UCSD-AML1 (cell line): ENCODE data around the gene COL18A1.
"Not testable (repeated sequence)": the region's sequence is repeated elsewhere in the genome, so short reads cannot be mapped to it uniquely, and the experiment has no call there.

Source experiments
- DNase-seq: peaks from one replicate; lab custom pipeline; 2025; ENCODE audit not compliant: unreplicated experiment; lab: John Stamatoyannopoulos, UW

The COL18A1 gene

GRCh38 chr21:45491056-45491455, 86.1 kb downstream of the COL18A1 start:
- DNase-seq = no peak

GRCh38 chr21:45491623-45492022, 86.7 kb downstream of the COL18A1 start:
- no peak for DNase-seq

GRCh38 chr21:45492765-45493164, 87.8 kb downstream of the COL18A1 start:
- DNase-seq = no peak

DNA sequence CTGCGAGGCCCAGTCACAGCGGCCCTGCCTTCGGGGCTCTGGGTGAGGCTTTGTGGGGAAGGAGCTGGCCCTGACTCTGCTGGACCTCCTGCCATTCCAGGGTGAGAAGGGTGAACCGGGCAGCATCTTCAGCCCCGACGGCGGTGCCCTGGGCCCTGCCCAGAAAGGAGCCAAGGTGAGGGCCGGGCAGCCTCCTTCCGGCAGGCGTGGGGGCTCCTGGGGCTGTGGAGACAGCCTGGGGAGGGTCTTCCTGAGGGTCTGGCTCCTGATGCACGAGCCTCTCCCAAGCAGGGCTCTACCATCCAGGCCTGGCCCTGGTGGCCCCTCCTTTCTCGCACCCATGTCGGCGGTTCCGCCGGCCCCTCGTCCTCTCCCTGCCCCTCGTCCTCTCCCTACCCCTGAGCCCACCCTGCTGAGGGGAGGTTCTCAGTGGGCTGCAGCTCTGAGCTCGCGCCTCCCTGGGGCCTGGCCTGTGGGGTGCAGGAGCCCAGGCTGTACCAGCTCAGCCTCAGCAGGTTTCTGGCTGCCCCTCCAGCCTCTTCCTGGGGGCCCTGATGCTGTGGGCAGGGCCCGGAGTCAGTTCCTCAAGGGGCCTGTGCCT, 88.5 kb downstream of the COL18A1 start:
- DNase-seq = no peak

GRCh38 chr21:45494135-45494850, 89.3 kb downstream of the COL18A1 start:
- DNase-seq = no peak

GRCh38 chr21:45494851-45495680, 90.1 kb downstream of the COL18A1 start:
- DNase-seq = no peak

GRCh38 chr21:45496151-45496967, 91.4 kb downstream of the COL18A1 start:
- no peak for DNase-seq

- DNase-seq = no peak
Measured at GRCh38 chr21:45496968-45497845, 92.2 kb downstream of the COL18A1 start.

DNA sequence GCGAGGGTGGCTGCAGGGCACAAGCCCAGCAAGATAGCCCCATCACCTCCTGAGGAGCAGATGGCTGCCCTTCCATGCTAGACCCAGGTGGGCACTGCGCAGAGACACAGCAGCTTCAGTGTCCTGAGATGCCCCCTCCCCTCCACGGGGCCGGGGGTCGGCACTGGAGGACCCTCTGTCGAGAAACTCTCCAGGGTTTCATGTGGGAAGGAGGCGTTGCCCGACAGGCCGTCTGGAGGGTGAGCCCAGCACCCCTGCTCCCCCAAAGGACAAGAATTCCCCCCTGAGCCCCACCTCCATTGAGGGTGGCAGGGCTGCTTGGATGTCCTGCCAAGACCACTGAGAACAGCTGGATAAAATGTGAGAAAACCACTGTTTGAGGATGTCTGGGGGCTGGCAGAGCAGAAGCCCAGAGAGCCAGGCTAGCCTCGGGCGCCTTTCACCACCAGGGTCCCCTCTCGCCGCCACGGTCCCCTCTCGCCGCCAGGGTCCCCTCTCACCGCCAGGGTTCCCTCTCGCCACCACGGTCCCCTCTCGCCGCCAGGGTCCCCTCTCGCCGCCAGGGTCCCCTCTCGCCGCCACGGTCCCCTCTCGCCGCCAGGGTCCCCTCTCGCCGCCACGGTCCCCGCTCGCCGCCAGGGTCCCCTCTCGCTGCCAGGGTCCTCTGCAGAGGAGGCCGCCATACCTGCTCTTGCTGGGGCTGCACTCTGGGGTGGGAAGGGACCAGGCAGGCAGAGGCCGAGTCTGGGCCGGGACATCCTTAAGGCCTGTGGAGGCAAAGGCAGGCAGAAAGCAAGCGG, 93.1 kb downstream of the COL18A1 start:
- no peak for DNase-seq

GRCh38 chr21:45498646-45499000, 93.7 kb downstream of the COL18A1 start:
- DNase-seq = no peak

- DNase-seq = no peak
Measured at GRCh38 chr21:45499201-45499750, 94.3 kb downstream of the COL18A1 start.

GRCh38 chr21:45499970-45500577, 95.1 kb downstream of the COL18A1 start:
- no peak for DNase-seq

DNA sequence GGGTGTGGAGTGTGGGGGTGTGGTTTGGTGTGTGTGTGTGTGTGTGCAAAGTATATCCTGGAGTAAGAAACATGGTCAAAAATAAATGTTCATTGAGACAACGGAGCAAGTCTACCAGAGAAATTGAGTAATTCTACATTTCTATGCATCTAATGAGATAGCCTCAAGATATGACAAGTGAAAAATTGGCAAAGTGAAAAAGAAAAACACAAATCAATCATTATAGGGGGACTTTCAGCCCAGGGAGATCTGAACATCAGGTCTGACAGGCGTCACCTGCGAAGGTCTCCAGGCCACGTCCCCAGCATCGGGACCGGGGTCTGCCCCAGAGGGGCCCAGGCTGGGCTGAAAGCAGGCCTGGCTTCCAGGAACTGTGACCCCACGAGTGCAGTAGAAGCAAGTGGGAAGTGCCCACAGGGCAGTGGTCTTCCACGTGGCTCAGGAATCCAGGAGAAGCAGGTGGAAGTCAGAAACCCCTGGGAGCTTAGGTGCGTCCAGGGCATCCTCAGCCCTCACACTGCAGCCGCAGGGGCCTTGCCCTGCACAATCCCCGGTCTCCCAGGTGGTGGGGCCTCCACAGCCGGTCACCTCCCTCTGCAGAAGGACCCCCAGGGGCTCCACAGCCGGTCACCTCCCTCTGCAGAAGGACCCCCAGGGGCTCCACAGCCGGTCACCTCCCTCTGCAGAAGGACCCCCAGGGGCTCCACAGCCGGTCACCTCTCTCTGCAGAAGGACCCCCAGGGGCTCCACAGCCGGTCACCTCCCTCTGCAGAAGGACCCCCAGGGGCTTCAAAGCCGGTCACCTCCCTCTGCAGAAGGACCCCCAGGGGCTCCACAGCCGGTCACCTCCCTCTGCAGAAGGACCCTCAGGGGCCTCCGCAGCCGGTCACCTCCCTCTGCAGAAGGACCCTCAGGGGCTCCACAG, 96.4 kb downstream of the COL18A1 start:
- DNase-seq = not testable (repeated sequence)

GRCh38 chr21:45502006-45502345, 97.0 kb downstream of the COL18A1 start:
- no peak for DNase-seq

DNA sequence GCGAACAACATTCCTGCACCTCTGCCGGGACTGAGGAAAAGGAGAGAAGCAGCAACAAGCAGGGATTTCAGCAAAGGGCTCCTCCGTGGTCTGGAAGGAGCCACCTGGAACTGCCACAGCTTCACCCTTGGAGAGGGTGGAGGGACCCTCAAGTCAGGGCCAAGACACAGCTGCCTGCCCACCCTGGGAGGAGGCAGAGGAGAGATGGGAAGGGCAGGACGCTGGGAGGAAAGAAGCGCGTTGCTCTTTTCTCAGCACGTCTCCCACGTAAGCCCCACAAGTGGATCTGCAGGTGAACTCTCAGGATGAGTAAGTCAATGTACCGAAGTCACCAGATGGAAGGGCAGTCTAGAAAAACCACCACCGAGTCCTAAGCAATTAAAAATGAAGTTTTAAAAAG, 97.6 kb downstream of the COL18A1 start:
- no peak for DNase-seq

GRCh38 chr21:45503226-45503625, 98.3 kb downstream of the COL18A1 start:
- not testable (repeated sequence) for DNase-seq

DNA sequence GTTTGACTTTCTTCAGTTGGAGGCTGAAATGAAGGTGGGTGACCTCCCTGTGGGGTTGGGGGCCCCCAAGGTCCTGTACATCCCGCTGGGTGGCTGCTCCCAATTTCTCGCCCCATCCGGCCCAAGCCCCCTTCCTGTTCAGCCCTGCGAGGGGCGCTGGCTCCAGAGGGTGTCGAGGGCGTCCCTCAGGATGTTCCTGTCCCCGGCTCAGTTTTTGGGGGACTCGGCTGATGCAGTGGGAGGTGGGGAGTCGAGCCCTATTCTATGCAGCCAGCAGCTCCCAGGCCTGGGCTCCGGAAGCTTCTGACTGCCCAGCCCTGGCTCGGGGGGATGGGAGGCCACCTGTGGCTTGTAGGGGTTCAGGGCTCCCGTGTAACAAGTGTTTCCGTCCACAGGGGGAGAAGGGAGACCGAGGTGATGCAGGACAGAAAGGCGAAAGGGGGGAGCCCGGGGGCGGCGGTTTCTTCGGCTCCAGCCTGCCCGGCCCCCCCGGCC, 99.1 kb downstream of the COL18A1 start:
- DNase-seq = no peak
